ENCODE data around the gene ANKMY2.
"Not testable (repeated sequence)": the region's sequence is repeated elsewhere in the genome, so short reads cannot be mapped to it uniquely, and the experiment has no call there.

The ANKMY2 gene

DNA sequence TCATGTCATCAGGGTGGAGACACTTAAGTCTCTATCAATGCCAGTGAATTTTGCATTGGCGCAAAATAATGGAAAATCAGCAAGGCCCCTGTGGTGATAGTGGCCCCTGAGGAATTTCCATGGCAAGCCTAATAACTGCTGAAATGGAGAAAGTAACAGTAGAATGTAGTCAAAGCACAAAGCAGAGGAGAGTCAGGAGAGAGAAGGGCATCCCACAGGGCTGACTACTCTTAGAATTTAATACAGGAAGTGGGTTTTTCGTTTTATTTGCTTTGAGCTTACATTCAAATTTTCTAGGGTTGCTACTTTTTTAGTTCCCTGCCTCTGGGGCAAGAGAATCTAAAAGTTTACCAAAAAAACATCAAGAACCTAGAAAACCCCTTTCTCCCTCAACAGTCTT is 39.4 kb upstream of the ANKMY2 start:
- no peak overlapping the region for H3K4me3 ChIP-seq (ENCODE audit: low read depth, low read length, poor library complexity, severe bottlenecking)
- peaks cover 90% of the 10 kb centered on the region for H3K36me3 ChIP-seq (ENCODE audit: insufficient read depth, low read length)

DNA sequence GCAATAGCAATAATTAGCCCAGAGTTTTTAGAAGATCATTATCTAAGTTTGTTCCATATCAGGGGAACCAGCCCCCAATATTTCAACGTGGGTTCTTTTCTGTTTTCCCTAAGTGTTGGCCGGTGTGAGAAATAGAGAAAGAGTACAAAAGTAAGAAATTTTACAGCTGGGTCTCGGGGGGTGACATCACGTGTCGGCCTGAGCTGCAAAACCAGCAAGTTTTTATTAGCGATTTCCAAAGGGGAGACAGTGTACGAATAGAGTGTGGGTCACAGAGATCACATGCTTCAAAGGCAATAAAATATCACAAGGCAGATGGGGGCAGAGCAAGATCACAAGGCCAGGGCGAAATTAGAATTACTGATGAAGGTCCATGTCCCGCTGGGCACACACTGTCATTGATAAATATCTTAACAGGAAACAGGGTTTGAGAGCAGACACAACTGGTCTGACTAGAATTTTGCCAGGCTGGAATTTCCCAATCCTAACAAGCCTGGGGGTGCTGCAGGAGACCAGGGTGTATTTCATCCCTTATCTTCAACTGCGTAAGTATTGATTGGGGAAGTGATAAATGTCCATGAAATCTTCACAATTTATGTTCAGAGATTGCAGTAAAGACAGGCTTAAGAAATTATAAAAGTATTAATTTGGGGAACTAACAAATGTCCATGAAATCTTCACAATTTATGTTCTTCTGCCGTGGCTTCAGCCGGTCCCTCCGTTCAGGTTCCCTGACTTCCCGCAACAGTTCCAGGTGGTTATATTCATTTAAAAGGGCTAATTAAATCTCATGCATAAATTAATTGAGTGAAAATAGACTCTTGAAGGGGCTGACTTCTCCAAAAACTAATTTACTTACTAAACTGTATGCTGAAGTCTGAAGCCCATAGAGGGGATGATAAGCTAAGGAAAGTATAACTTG is 33.4 kb upstream of the ANKMY2 start:
- not testable (repeated sequence) for H3K4me2 ChIP-seq (ENCODE audit: low read length); H3K9me2 ChIP-seq (ENCODE audit: low read depth, low read length); H3K9ac ChIP-seq (ENCODE audit: low read length); H3F3A ChIP-seq (ENCODE audit: insufficient read depth, low read length); H3K27ac ChIP-seq (ENCODE audit: low read depth, low read length, poor library complexity, severe bottlenecking); H3K4me3 ChIP-seq (ENCODE audit: low read depth, low read length, poor library complexity, severe bottlenecking); H3K9me3 ChIP-seq (ENCODE audit: low read length); H2AFZ ChIP-seq (ENCODE audit: low read length); H3K27me3 ChIP-seq (ENCODE audit: insufficient read depth, low read length); H4K20me1 ChIP-seq (ENCODE audit: insufficient read depth, low read length); H3K4me1 ChIP-seq (ENCODE audit: insufficient read depth, low read length, severe bottlenecking); H3K79me2 ChIP-seq (ENCODE audit: insufficient read depth, low read length)
- H3K36me3 ChIP-seq (ENCODE audit: insufficient read depth, low read length), result peaks cover 98% of the 10 kb centered on the region

More for the DNA sequence above, 39.4 kb upstream of the ANKMY2 start:
- Histone ChIP-seq H3K27me3 (ENCODE audit: insufficient read depth, low read length) (no peaks in the 10 kb centered on the region), H3K9me3 (ENCODE audit: low read length) (no peaks in the 10 kb centered on the region), H3K9me2 (ENCODE audit: low read depth, low read length) (no peaks in the 10 kb centered on the region), H4K20me1 (ENCODE audit: insufficient read depth, low read length) (no peaks in the 10 kb centered on the region), H2AFZ (ENCODE audit: low read length) (no peak overlapping the region), H3K4me1 (ENCODE audit: insufficient read depth, low read length, severe bottlenecking) (peaks cover 8% of the 10 kb centered on the region), H3K79me2 (ENCODE audit: insufficient read depth, low read length) (no peaks in the 10 kb centered on the region), H3K9ac (ENCODE audit: low read length) (no peak overlapping the region), H3K27ac (ENCODE audit: low read depth, low read length, poor library complexity, severe bottlenecking) (no peak overlapping the region), H3F3A (ENCODE audit: insufficient read depth, low read length) (no peaks in the 10 kb centered on the region), H3K4me2 (ENCODE audit: low read length) (no peak overlapping the region)
- TF ChIP-seq EZH2 (IDR thresholded peaks at IDR 0.05; ENCODE audit: borderline replicate concordance, low read length), result no peak
- TF ChIP-seq, protein P1, sequence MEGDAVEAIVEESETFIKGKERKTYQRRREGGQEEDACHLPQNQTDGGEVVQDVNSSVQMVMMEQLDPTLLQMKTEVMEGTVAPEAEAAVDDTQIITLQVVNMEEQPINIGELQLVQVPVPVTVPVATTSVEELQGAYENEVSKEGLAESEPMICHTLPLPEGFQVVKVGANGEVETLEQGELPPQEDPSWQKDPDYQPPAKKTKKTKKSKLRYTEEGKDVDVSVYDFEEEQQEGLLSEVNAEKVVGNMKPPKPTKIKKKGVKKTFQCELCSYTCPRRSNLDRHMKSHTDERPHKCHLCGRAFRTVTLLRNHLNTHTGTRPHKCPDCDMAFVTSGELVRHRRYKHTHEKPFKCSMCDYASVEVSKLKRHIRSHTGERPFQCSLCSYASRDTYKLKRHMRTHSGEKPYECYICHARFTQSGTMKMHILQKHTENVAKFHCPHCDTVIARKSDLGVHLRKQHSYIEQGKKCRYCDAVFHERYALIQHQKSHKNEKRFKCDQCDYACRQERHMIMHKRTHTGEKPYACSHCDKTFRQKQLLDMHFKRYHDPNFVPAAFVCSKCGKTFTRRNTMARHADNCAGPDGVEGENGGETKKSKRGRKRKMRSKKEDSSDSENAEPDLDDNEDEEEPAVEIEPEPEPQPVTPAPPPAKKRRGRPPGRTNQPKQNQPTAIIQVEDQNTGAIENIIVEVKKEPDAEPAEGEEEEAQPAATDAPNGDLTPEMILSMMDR (IDR thresholded peaks at IDR 0.05; ENCODE audit: low read length), result no peak

DNA sequence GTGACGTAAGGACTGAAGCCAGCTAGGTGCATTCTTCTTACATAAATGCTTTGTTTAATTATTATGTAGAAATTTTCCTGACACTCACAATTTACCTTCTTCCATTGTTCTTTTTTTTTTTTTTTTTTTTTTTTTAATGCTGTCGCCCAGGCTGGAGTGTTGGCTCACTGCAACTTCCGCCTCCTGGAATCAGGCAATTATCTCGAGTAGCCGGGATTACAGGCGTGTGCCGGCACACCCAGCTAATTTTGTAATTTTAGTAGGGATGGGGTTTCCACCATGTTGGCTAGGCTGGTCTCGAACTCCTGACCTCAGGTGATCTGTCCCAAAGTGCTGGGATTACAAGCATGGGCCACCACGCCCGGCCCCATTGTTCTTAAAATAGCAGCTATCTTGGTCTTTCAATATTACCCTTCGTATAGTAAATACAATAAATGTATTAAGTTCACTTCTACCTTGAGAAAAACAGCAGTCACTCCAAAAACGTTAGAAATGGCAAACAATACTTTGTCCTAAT is 32.5 kb upstream of the ANKMY2 start:
- no peaks in the 10 kb centered on the region for H3F3A ChIP-seq (ENCODE audit: insufficient read depth, low read length)
- no peak overlapping the region for H2AFZ ChIP-seq (ENCODE audit: low read length)
- H3K4me2 ChIP-seq (ENCODE audit: low read length), result no peak overlapping the region
- H3K36me3 ChIP-seq (ENCODE audit: insufficient read depth, low read length), result peaks cover 92% of the 10 kb centered on the region
- no peaks in the 10 kb centered on the region for H3K27me3 ChIP-seq (ENCODE audit: insufficient read depth, low read length)
- TF ChIP-seq EZH2 (IDR thresholded peaks at IDR 0.05; ENCODE audit: borderline replicate concordance, low read length), result no peak
- TF ChIP-seq, protein P1 (IDR thresholded peaks at IDR 0.05; ENCODE audit: low read length), result no peak
- no peaks in the 10 kb centered on the region for H3K9me2 ChIP-seq (ENCODE audit: low read depth, low read length)
- no peak overlapping the region for H3K9ac ChIP-seq (ENCODE audit: low read length)
- no peaks in the 10 kb centered on the region for H3K79me2 ChIP-seq (ENCODE audit: insufficient read depth, low read length)
- no peak overlapping the region for H3K4me3 ChIP-seq (ENCODE audit: low read depth, low read length, poor library complexity, severe bottlenecking)
- no peaks in the 10 kb centered on the region for H3K9me3 ChIP-seq (ENCODE audit: low read length)
- no peak overlapping the region for H3K27ac ChIP-seq (ENCODE audit: low read depth, low read length, poor library complexity, severe bottlenecking)
- no peaks in the 10 kb centered on the region for H4K20me1 ChIP-seq (ENCODE audit: insufficient read depth, low read length)
- no peaks in the 10 kb centered on the region for H3K4me1 ChIP-seq (ENCODE audit: insufficient read depth, low read length, severe bottlenecking)

Measured in OCI-LY1 (cell line).